Fibroblast of the aortic adventitia (primary cell): ENCODE results near the gene CLDN25. TPM values are rescaled to one million over a fixed set of nuclear protein-coding genes. Genes with fewer than 3 reads are reported as not detected.

ENCODE experiments used
- DNase-seq: peaks from one replicate; pipeline ENCODE4 v3.0.0-alpha.2; 2010; ENCODE audit warnings: low read depth
- H3K4me3 ChIP-seq: 2 replicates; pipeline ENCODE4 v1.5.1; 2011; ENCODE audit warnings: low read depth, mild to moderate bottlenecking, control low read depth, low read length, moderate library complexity
- total RNA-seq: library from RNA; depleted of rRNA; stranded (reverse); fragments of >200 nt; gene quantifications from 2 replicates; pipeline ENCODE4 v1.2.3, GENCODE V29; 2012; ENCODE audit warnings: low replicate concordance
- TF ChIP-seq, protein P1 (sequence below): IDR thresholded peaks from 2 replicates; pipeline ENCODE4 v1.5.1; 2011; ENCODE audit warnings: mild to moderate bottlenecking, low read length, control low read depth, inconsistent platforms; ENCODE audit not compliant: insufficient read depth

CLDN25 gene
- total RNA-seq, 1 donor, result not detected

DNA sequence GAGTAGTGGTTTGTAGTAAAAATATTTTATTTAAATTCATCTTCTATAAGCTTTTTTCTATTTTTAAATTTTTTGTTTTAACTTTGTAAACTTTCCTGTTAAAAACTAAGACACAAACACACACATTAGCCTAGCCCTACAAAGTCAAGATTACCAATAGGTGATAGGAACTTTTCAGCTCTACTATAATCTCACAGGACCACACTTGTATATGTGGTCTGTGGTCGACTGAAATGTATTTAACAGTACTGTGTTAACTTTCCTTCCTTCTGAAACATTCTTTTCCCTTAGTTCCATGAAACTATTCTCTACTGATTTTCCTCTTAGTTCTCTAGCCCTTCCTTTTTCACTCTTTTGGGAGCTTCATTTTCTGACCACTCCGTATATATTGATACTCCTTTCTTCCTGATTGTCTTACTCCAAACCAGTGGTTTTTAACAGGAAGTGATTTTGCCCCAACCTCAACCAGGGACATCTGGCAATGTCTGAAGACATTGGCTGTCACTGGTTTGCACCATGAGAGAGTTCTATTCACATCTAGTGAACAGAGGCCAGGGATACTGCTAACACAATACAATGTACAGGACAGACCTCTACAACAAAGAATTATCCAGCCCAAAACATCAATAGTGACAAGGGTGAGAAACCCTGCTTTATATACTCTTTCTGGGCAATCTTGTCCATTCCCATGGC lies 14.9 kb upstream of the CLDN25 start:
- TF ChIP-seq, protein P1, sequence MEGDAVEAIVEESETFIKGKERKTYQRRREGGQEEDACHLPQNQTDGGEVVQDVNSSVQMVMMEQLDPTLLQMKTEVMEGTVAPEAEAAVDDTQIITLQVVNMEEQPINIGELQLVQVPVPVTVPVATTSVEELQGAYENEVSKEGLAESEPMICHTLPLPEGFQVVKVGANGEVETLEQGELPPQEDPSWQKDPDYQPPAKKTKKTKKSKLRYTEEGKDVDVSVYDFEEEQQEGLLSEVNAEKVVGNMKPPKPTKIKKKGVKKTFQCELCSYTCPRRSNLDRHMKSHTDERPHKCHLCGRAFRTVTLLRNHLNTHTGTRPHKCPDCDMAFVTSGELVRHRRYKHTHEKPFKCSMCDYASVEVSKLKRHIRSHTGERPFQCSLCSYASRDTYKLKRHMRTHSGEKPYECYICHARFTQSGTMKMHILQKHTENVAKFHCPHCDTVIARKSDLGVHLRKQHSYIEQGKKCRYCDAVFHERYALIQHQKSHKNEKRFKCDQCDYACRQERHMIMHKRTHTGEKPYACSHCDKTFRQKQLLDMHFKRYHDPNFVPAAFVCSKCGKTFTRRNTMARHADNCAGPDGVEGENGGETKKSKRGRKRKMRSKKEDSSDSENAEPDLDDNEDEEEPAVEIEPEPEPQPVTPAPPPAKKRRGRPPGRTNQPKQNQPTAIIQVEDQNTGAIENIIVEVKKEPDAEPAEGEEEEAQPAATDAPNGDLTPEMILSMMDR, result no peak
- no peak for DNase-seq
- no peak overlapping the region for H3K4me3 ChIP-seq

DNA sequence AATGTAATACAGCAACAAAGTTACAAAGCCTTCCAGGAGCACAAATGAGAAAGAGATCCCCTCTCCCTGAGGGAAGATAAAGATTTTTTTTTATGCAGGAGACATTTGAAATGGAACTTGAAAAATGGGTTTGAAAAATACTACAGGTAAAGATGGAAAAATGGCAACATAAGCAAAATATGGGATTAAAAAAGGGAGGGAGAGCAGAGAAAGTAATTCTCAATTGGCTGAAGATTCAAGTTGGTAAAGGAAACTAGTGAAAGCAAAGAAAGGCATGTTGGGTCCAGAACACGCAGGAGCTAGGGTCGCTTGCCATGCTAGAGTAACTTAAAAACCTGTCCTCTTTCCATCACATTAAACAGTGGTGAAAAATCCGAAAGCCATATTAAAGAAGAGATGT lies 7.6 kb upstream of the CLDN25 start:
- no peak for DNase-seq
- peak overlapping the region; percentile 15 for H3K4me3 ChIP-seq
- TF ChIP-seq, protein P1, result no peak

DNA sequence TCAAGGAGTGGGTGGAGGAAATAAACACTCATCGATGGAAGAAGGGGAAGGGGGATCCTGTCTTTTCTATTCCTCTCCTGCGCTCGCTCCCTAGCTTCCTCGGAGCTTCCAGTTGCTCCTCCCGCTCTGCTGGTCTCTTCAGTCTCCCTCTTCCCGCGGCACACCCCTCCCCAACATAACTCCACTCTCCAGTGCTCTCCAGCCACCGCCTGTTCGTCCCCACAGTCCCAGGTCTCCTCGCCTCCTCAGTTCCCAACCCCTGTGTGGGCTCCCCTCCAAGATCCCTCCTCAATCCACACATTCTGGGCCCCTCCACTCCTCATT lies 6.5 kb upstream of the CLDN25 start:
- peak overlapping the region; percentile 98 for H3K4me3 ChIP-seq
- DNase-seq, result peak; percentile 24
- TF ChIP-seq, protein P1, result no peak

- DNase-seq, result peak; percentile 97
- TF ChIP-seq, protein P1, result peak; percentile 83
- H3K4me3 ChIP-seq, result peak within 1 kb of the TSS; percentile 98
Observed at GRCh38 chr11:113773416-113774173, 6.0 kb upstream of the CLDN25 start, which contains the start of gene ZW10. Gene ZW10 (minus strand): TSS chr11:113773692. CDS start chr11:113773666, 26 bp downstream.

DNA sequence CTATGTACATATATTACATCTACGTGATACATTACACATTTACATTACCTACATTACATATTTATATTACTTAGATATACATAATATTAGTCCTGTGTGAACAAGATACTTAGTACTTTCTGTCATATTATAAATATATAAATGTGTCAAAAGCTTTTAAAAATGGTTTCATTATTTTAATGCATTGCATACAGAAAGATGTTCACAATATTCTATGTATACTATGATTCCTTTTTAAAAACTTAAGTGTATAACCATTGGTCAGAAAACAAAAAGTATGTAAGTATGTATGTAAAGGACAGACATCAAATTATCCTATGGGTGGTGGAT lies 5.5 kb upstream of the CLDN25 start:
- TF ChIP-seq, protein P1, result no peak
- no peak for DNase-seq
- H3K4me3 ChIP-seq, result peak overlapping the region; percentile 98

GRCh38 chr11:113778111-113778910 lies 1.3 kb upstream of the CLDN25 start:
- TF ChIP-seq, protein P1, result no peak
- peak; percentile 4 for DNase-seq
- no peak overlapping the region for H3K4me3 ChIP-seq
